ENCODE measurements around the gene HCFC1. TPM values are rescaled to one million over a fixed set of nuclear protein-coding genes. Genes with fewer than 3 reads are reported as not detected.

HCFC1 gene
- total and polyA plus RNA-seq, 2 experiments from 2014 or later, result 18.9 to 25.0 TPM

GRCh38 chrX:154014429-154015380 lies 43.1 kb upstream of the HCFC1 start:
- Histone ChIP-seq H3K27ac (no peak overlapping the region), H3K9me3 (ENCODE audit: low read depth) (no peaks in the 10 kb centered on the region), H4K20me1 (ENCODE audit: insufficient read depth, poor library complexity, severe bottlenecking) (no peaks in the 10 kb centered on the region), H3K36me3 (replicated peaks; ENCODE audit: insufficient read depth, low read depth) (no peaks in the 10 kb centered on the region), H3K4me1 (ENCODE audit: insufficient read depth) (no peaks in the 10 kb centered on the region), H3K9me2 (replicated peaks; ENCODE audit: insufficient read depth) (no peaks in the 10 kb centered on the region), H3K4me3 (no peak overlapping the region), H3K27me3 (no peaks in the 10 kb centered on the region), H2AFZ (no peak overlapping the region), H3K4me2 (no peak overlapping the region), H3K79me2 (no peaks in the 10 kb centered on the region)
- WGBS (ENCODE audit: low lambda C conversion rate, missing lambda C conversion rate), result 88% methylated on average over 24 of the region's 24 CpGs
- TF ChIP-seq EZH2phosphoT487 (IDR thresholded peaks at IDR 0.05; ENCODE audit: low read depth, severe bottlenecking, unreplicated experiment) (no peak), CTCF (IDR thresholded peaks at IDR 0.05; ENCODE audit: poor library complexity) (no peak), EZH2 (IDR thresholded peaks at IDR 0.05; ENCODE audit: borderline replicate concordance) (no peak)
- DNase-seq (ENCODE audit: low spot score), result no peak

GRCh38 chrX:154013614-154014360 lies 42.2 kb upstream of the HCFC1 start:
- H3K27ac ChIP-seq, result no peak overlapping the region
- DNase-seq (ENCODE audit: low spot score), result peak; percentile 56
- no peak overlapping the region for H3K4me2 ChIP-seq

GRCh38 chrX:154013001-154013421 lies 41.4 kb upstream of the HCFC1 start:
- Histone ChIP-seq H3K9me3 (ENCODE audit: low read depth) (no peaks in the 10 kb centered on the region), H3K79me2 (no peaks in the 10 kb centered on the region), H4K20me1 (ENCODE audit: insufficient read depth, poor library complexity, severe bottlenecking) (no peaks in the 10 kb centered on the region), H3K4me1 (ENCODE audit: insufficient read depth) (no peaks in the 10 kb centered on the region), H3K9me2 (replicated peaks; ENCODE audit: insufficient read depth) (no peaks in the 10 kb centered on the region), H3K4me3 (no peak overlapping the region), H2AFZ (no peak overlapping the region), H3K4me2 (no peak overlapping the region), H3K36me3 (replicated peaks; ENCODE audit: insufficient read depth, low read depth) (no peaks in the 10 kb centered on the region), H3K27ac (no peak overlapping the region), H3K27me3 (no peaks in the 10 kb centered on the region)
- DNase-seq (ENCODE audit: low spot score), result no peak
- TF ChIP-seq CTCF (IDR thresholded peaks at IDR 0.05; ENCODE audit: poor library complexity), result no peak
- TF ChIP-seq EZH2 (IDR thresholded peaks at IDR 0.05; ENCODE audit: borderline replicate concordance), result no peak
- TF ChIP-seq EZH2phosphoT487 (IDR thresholded peaks at IDR 0.05; ENCODE audit: low read depth, severe bottlenecking, unreplicated experiment), result no peak
- 85% methylated on average over 15 of the region's 17 CpGs for WGBS (ENCODE audit: low lambda C conversion rate, missing lambda C conversion rate)

More at GRCh38 chrX:154013614-154014360, 42.2 kb upstream of the HCFC1 start:
- Histone ChIP-seq H2AFZ (no peak overlapping the region), H3K4me3 (no peak overlapping the region), H3K36me3 (replicated peaks; ENCODE audit: insufficient read depth, low read depth) (no peaks in the 10 kb centered on the region), H3K9me2 (replicated peaks; ENCODE audit: insufficient read depth) (no peaks in the 10 kb centered on the region), H3K79me2 (no peaks in the 10 kb centered on the region), H3K9me3 (ENCODE audit: low read depth) (no peaks in the 10 kb centered on the region), H3K4me1 (ENCODE audit: insufficient read depth) (no peaks in the 10 kb centered on the region), H4K20me1 (ENCODE audit: insufficient read depth, poor library complexity, severe bottlenecking) (no peaks in the 10 kb centered on the region), H3K27me3 (no peaks in the 10 kb centered on the region)
- no peak for TF ChIP-seq EZH2 (IDR thresholded peaks at IDR 0.05; ENCODE audit: borderline replicate concordance)
- TF ChIP-seq CTCF (IDR thresholded peaks at IDR 0.05; ENCODE audit: poor library complexity), result peak; percentile 58
- WGBS (ENCODE audit: low lambda C conversion rate, missing lambda C conversion rate), result 83% methylated on average over 20 of the region's 20 CpGs

All from hepatocyte (in vitro differentiated cells).